ENCODE measurements around the gene KCNJ4. TPM values are rescaled to one million over a fixed set of nuclear protein-coding genes. Genes with fewer than 3 reads are reported as not detected.

KCNJ4 gene
- total RNA-seq, 1 experiment from 2014 or later = not detected

DNA sequence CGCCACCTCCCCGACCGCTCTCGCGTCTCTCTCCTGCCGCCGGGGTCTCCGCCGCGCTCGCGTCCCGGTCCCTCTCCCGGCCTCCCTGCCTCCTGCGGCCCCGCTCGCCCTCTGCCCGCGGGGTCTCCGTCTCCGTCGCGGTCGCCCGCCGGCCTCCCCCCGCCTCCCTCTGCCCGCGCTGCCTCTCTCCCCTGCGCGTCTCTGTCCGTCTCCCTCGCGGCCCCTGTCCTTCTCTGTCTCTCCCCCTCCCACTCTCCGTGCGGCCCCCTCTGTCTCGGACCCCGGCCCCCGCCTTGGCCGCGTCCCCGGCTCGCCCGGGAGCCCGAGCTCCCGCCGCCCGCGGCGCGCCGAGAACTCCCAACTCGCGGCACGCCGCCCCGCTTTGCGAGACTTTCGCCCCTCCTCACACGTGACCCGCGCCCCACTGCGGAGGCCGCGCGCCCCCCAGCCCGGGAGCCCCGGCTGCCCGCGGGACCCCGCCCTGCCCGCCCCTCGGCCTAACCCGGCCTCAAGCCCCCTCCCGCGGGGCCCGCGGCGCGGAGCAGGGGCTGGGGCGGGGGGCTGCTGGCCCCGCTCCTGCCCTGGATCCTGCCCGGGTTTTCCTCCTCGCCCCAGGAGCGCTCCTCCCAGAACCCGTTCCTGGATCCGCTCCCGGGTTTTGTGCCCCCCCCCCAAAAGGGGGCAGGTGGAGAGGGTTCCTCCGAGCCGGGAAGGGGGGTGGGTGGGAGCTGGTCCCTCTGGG is 702 bp upstream of the KCNJ4 start:
- BruUV-seq (replicated peaks) = no TSS peak
- H3K4me3 ChIP-seq (ENCODE audit: low read length) = no peak overlapping the region

DNA sequence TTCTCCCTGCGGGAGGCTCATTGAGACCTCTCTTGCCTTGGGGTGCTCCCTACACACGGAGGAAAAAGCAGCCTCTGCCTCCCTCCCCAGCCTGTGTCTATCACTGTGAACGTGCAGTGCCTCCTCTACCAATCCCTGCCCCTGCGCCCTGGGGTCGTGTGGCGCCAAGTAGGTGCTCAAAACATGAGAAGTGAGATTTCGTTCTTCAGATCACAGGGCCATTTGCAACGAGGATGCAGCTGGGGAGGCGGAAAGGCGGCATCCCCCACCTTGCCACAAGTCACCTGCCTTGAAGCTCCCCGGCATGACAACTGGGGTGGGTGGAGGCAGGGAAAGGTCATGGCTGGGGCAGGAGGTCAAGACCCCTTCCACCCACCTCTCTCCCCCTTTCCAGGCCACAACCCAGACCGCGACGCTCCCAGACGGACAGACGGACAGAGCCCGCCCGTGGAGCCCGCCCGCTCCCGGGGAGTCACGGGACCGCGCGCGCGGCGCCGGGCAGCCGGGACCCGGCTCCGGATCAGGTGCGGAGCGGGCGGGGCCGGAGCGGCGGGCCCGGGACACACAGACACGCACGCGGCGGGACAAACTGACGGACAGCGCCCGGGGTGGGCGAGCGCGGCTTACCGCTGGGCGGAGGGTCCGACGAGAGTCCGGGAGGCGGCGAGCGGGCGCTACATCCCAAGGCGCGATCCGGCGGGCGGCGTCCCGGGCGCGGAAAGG is 485 bp downstream of the KCNJ4 start:
- intact Hi-C loops (cut with micrococcal nuclease) = no loop called here
- CTCF ChIA-PET = no interaction called here
- Histone ChIP-seq H3K9me3 (ENCODE audit: low read length) (no peaks in the 10 kb centered on the region), H3K79me2 (ENCODE audit: low read length) (no peaks in the 10 kb centered on the region), H3K4me2 (ENCODE audit: low read length) (no peak overlapping the region), H3K4me1 (ENCODE audit: insufficient read depth, low read length) (no peaks in the 10 kb centered on the region), H3K4me3 (ENCODE audit: low read length) (no peak overlapping the region), H4K20me1 (ENCODE audit: low read length) (no peaks in the 10 kb centered on the region), H2AFZ (ENCODE audit: low read length) (no peak overlapping the region), H3F3A (ENCODE audit: low read length, unreplicated experiment) (no peaks in the 10 kb centered on the region), H3K9ac (ENCODE audit: low read length) (no peak overlapping the region), H3K9me2 (replicated peaks; ENCODE audit: low read length) (no peaks in the 10 kb centered on the region), H3K27me3 (ENCODE audit: low read length) (peaks cover 10% of the 10 kb centered on the region), H3K27ac (ENCODE audit: low read length) (no peak overlapping the region), H3K36me3 (ENCODE audit: low read depth, low read length) (no peaks in the 10 kb centered on the region)
- POLR2A ChIA-PET (ENCODE audit: unreplicated experiment) = no interaction called here
- BruUV-seq (replicated peaks) = no TSS peak
- no peak for DNase-seq
- ATAC-seq = no peak
- no peak for TF ChIP-seq EZH2phosphoT487 (IDR thresholded peaks at IDR 0.05; ENCODE audit: borderline replicate concordance, low read length)
- no peak for TF ChIP-seq EZH2 (IDR thresholded peaks at IDR 0.05; ENCODE audit: low read length, unreplicated experiment)
- TF ChIP-seq, protein P1, sequence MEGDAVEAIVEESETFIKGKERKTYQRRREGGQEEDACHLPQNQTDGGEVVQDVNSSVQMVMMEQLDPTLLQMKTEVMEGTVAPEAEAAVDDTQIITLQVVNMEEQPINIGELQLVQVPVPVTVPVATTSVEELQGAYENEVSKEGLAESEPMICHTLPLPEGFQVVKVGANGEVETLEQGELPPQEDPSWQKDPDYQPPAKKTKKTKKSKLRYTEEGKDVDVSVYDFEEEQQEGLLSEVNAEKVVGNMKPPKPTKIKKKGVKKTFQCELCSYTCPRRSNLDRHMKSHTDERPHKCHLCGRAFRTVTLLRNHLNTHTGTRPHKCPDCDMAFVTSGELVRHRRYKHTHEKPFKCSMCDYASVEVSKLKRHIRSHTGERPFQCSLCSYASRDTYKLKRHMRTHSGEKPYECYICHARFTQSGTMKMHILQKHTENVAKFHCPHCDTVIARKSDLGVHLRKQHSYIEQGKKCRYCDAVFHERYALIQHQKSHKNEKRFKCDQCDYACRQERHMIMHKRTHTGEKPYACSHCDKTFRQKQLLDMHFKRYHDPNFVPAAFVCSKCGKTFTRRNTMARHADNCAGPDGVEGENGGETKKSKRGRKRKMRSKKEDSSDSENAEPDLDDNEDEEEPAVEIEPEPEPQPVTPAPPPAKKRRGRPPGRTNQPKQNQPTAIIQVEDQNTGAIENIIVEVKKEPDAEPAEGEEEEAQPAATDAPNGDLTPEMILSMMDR (conservative IDR thresholded peaks at IDR 0.05; ENCODE audit: low read depth, low read length) = no peak

More for the DNA sequence above, 702 bp upstream of the KCNJ4 start:
- Histone ChIP-seq H3K79me2 (ENCODE audit: low read length) (no peaks in the 10 kb centered on the region), H3K9me2 (replicated peaks; ENCODE audit: low read length) (no peaks in the 10 kb centered on the region), H2AFZ (ENCODE audit: low read length) (no peak overlapping the region), H3K27ac (ENCODE audit: low read length) (no peak overlapping the region), H3K9ac (ENCODE audit: low read length) (no peak overlapping the region), H3K27me3 (ENCODE audit: low read length) (peaks cover 10% of the 10 kb centered on the region), H3K36me3 (ENCODE audit: low read depth, low read length) (no peaks in the 10 kb centered on the region), H3K9me3 (ENCODE audit: low read length) (no peaks in the 10 kb centered on the region), H3F3A (ENCODE audit: low read length, unreplicated experiment) (no peaks in the 10 kb centered on the region), H3K4me2 (ENCODE audit: low read length) (peak overlapping the region; percentile 26; the same call in 1 of the 2 replicates), H4K20me1 (ENCODE audit: low read length) (no peaks in the 10 kb centered on the region), H3K4me1 (ENCODE audit: insufficient read depth, low read length) (no peaks in the 10 kb centered on the region)
- ATAC-seq (no peak), DNase-seq (no peak)
- TF ChIP-seq EZH2phosphoT487 (IDR thresholded peaks at IDR 0.05; ENCODE audit: borderline replicate concordance, low read length) = no peak
- TF ChIP-seq EZH2 (IDR thresholded peaks at IDR 0.05; ENCODE audit: low read length, unreplicated experiment) = peak; percentile 49
- POLR2A ChIA-PET (ENCODE audit: unreplicated experiment) = no interaction called here
- CTCF ChIA-PET = no interaction called here
- intact Hi-C loops (cut with micrococcal nuclease) = no loop called here

DNA sequence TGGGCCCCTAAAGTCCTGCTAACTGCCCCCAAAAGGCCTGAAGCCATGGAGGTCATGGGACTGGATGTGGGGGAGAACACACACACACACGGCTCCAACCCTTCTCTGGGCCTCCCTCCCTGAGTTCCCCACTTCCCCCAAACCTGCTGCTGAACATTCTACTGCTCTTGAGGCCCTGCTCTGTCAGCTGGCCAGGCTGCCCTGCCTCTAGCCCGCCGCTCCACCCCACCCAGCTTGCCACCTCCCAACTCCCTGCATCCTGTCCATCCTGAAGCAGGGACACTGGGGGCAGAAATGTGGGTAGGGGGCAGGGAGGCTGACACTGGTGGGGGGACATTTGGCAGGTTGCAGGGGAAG is 1.0 kb downstream of the KCNJ4 start:
- ATAC-seq (no peak), DNase-seq (no peak)
- ChIA-PET CTCF (no interaction called here), POLR2A (ENCODE audit: unreplicated experiment) (no interaction called here)
- Histone ChIP-seq H3K4me3 (ENCODE audit: low read length) (no peak overlapping the region), H3K27ac (ENCODE audit: low read length) (no peak overlapping the region), H3K27me3 (ENCODE audit: low read length) (peaks cover 10% of the 10 kb centered on the region), H3F3A (ENCODE audit: low read length, unreplicated experiment) (no peaks in the 10 kb centered on the region), H3K9ac (ENCODE audit: low read length) (no peak overlapping the region), H3K9me3 (ENCODE audit: low read length) (no peaks in the 10 kb centered on the region), H4K20me1 (ENCODE audit: low read length) (no peaks in the 10 kb centered on the region), H3K79me2 (ENCODE audit: low read length) (no peaks in the 10 kb centered on the region), H3K4me1 (ENCODE audit: insufficient read depth, low read length) (no peaks in the 10 kb centered on the region), H3K36me3 (ENCODE audit: low read depth, low read length) (no peaks in the 10 kb centered on the region), H3K9me2 (replicated peaks; ENCODE audit: low read length) (no peaks in the 10 kb centered on the region), H3K4me2 (ENCODE audit: low read length) (no peak overlapping the region), H2AFZ (ENCODE audit: low read length) (no peak overlapping the region)
- intact Hi-C loops (cut with micrococcal nuclease) = no loop called here
- BruUV-seq (replicated peaks) = no TSS peak
- TF ChIP-seq EZH2phosphoT487 (IDR thresholded peaks at IDR 0.05; ENCODE audit: borderline replicate concordance, low read length) = no peak
- no peak for TF ChIP-seq EZH2 (IDR thresholded peaks at IDR 0.05; ENCODE audit: low read length, unreplicated experiment)
- TF ChIP-seq, protein P1 (conservative IDR thresholded peaks at IDR 0.05; ENCODE audit: low read depth, low read length) = no peak
